Activated gamma-delta T cell (primary cell): ENCODE results near the gene RAB39B.

Experiments
- DNase-seq: peaks from one replicate; lab custom pipeline; 2025; lab: John Stamatoyannopoulos, UW

Gene RAB39B

DNA sequence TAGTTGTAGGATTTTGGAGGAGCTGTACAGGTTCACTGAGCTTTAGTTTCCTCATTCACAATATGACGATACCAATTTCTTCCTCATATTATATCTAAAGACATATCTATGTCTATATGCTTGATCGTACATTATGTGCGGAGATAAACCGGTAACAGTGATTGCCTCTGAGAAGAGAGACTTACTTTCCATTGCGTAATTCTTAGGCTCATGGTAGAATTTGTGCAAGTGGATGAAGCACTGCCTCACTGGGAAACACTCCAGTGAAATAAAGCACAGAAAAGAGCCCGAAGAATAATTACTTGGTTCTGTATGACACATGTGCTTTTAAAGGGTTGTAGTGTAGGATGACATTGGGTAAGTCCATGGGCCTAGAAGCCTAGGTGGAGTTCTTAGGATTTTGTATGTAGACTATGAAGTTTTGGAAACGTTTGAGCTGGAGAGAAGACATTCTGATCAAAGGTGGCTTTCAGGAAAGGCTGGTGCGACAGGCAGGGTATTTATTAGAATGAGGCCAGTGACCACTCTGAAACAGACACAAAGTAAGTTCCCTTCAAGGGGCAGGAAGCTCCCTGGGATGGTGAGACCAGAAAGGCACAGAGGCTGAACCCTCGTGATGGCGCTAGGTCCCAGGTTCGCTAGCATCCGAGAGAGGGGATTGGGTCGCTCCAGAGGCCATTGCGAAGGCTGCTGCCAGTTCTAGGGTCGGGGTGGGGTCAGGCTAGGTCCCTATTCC is 48.7 kb downstream of the RAB39B start:
- no peak for DNase-seq

DNA sequence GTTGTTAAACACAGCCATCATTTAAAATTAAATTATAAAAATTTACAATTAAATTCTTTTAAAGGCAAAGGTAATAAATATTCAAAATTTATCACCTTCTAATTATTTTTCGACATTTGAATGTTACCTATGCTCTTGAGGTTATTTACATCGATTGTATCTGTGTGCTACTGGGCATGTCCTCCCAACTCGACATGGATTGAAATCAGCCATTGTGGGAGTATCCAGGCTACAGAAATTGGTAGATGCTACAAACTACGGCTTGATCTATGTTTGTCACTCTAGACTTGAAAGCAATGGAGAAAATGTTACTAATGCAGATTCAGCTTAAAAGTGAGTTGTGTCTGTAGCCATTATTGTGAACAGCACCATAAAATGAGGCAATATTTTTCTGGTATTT is 50.6 kb downstream of the RAB39B start:
- no peak for DNase-seq

DNA sequence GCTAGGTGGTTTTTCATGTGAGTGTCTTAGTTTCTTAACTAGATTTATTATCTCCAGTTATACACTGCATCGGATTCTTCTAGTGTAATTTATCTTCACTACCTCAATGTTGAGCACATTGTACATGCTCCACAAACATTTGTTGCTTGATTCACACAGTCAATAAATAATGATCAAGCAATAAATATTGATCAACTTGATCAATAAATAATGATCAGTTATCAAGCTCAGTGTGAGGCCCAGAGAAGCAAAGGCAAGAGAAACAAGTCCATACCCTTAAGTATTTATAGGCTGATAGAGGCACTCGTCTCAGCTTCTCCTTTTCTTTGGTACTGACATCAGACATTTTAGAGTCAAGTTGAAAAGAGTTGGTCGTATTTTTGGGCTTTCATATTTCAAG is 53.1 kb downstream of the RAB39B start:
- no peak for DNase-seq
